Measurements from ENCODE around the gene NAALADL2. TPM values are rescaled to one million over a fixed set of nuclear protein-coding genes. Genes with fewer than 3 reads are reported as not detected.

The NAALADL2 gene
- total and polyA plus RNA-seq, 2 donors = 0.68 to 4.9 TPM

- 98% methylated on average over 3 of the region's 3 CpGs for WGBS
- H3K36me3 ChIP-seq (ENCODE audit: control insufficient read depth in 2 of 2, insufficient read depth in 2 of 2, low read length in 1 of 2) = no peaks in the 10 kb centered on the region
- DNase-seq (ENCODE audit: low read depth in 6 of 9, low spot score in 9 of 9) = no peak
- no peaks in the 10 kb centered on the region for H3K9me3 ChIP-seq (ENCODE audit: control insufficient read depth in 2 of 2, insufficient read depth in 1 of 2, low read length in 1 of 2)
- no peak overlapping the region for H3K27ac ChIP-seq (ENCODE audit: low read depth in 1 of 2, low read length in 1 of 2)
- no peaks in the 10 kb centered on the region for H3K4me1 ChIP-seq (ENCODE audit: control insufficient read depth in 2 of 2, insufficient read depth in 2 of 2, low read length in 2 of 2)
- H3K4me3 ChIP-seq (ENCODE audit: low read length in 2 of 2) = no peak overlapping the region
- H3K27me3 ChIP-seq (ENCODE audit: control insufficient read depth in 2 of 2, insufficient read depth in 1 of 2, low read length in 1 of 2) = no peaks in the 10 kb centered on the region
Observed at GRCh38 chr3:175088766-175089380, 229.7 kb downstream of the NAALADL2 start.

- H3K9me3 ChIP-seq (ENCODE audit: control insufficient read depth in 2 of 2, insufficient read depth in 1 of 2, low read length in 1 of 2) = no peaks in the 10 kb centered on the region
- H3K4me3 ChIP-seq (ENCODE audit: low read length in 2 of 2) = no peak overlapping the region
- no peaks in the 10 kb centered on the region for H3K4me1 ChIP-seq (ENCODE audit: control insufficient read depth in 2 of 2, insufficient read depth in 2 of 2, low read length in 2 of 2)
- 95% methylated on average over 7 of the region's 7 CpGs for WGBS
- no peak overlapping the region for H3K27ac ChIP-seq (ENCODE audit: low read depth in 1 of 2, low read length in 1 of 2)
- H3K27me3 ChIP-seq (ENCODE audit: control insufficient read depth in 2 of 2, insufficient read depth in 1 of 2, low read length in 1 of 2) = no peaks in the 10 kb centered on the region
- H3K36me3 ChIP-seq (ENCODE audit: control insufficient read depth in 2 of 2, insufficient read depth in 2 of 2, low read length in 1 of 2) = no peaks in the 10 kb centered on the region
- no peak for DNase-seq (ENCODE audit: low read depth in 6 of 9, low spot score in 9 of 9)
Observed at GRCh38 chr3:175091426-175092114, 232.4 kb downstream of the NAALADL2 start.

- no peaks in the 10 kb centered on the region for H3K9me3 ChIP-seq (ENCODE audit: control insufficient read depth in 2 of 2, insufficient read depth in 1 of 2, low read length in 1 of 2)
- H3K27me3 ChIP-seq (ENCODE audit: control insufficient read depth in 2 of 2, insufficient read depth in 1 of 2, low read length in 1 of 2) = no peaks in the 10 kb centered on the region
- H3K36me3 ChIP-seq (ENCODE audit: control insufficient read depth in 2 of 2, insufficient read depth in 2 of 2, low read length in 1 of 2) = no peaks in the 10 kb centered on the region
- 94% methylated on average over 3 of the region's 3 CpGs for WGBS
- no peaks in the 10 kb centered on the region for H3K4me1 ChIP-seq (ENCODE audit: control insufficient read depth in 2 of 2, insufficient read depth in 2 of 2, low read length in 2 of 2)
- no peak for DNase-seq (ENCODE audit: low read depth in 6 of 9, low spot score in 9 of 9)
- H3K27ac ChIP-seq (ENCODE audit: low read depth in 1 of 2, low read length in 1 of 2) = no peak overlapping the region
- no peak overlapping the region for H3K4me3 ChIP-seq (ENCODE audit: low read length in 2 of 2)
Observed at GRCh38 chr3:175093748-175094147, 234.6 kb downstream of the NAALADL2 start.

- Histone ChIP-seq H3K27ac (ENCODE audit: low read depth in 1 of 2, low read length in 1 of 2) (no peak overlapping the region), H3K36me3 (ENCODE audit: control insufficient read depth in 2 of 2, insufficient read depth in 2 of 2, low read length in 1 of 2) (no peaks in the 10 kb centered on the region), H3K9me3 (ENCODE audit: control insufficient read depth in 2 of 2, insufficient read depth in 1 of 2, low read length in 1 of 2) (no peaks in the 10 kb centered on the region), H3K4me1 (ENCODE audit: control insufficient read depth in 2 of 2, insufficient read depth in 2 of 2, low read length in 2 of 2) (no peaks in the 10 kb centered on the region), H3K4me3 (ENCODE audit: low read length in 2 of 2) (no peak overlapping the region), H3K27me3 (ENCODE audit: control insufficient read depth in 2 of 2, insufficient read depth in 1 of 2, low read length in 1 of 2) (no peaks in the 10 kb centered on the region)
- WGBS = 83% methylated on average over 2 of the region's 2 CpGs
- no peak for DNase-seq (ENCODE audit: low read depth in 6 of 9, low spot score in 9 of 9)
Observed at GRCh38 chr3:175094344-175094743, 235.2 kb downstream of the NAALADL2 start.

GRCh38 chr3:175098644-175099043 is 239.5 kb downstream of the NAALADL2 start:
- 98% methylated on average over 1 of the region's 1 CpG for WGBS
- no peaks in the 10 kb centered on the region for H3K4me1 ChIP-seq (ENCODE audit: control insufficient read depth in 2 of 2, insufficient read depth in 2 of 2, low read length in 2 of 2)
- H3K4me3 ChIP-seq (ENCODE audit: low read length in 2 of 2) = no peak overlapping the region
- no peak overlapping the region for H3K27ac ChIP-seq (ENCODE audit: low read depth in 1 of 2, low read length in 1 of 2)
- no peak for DNase-seq (ENCODE audit: low read depth in 6 of 9, low spot score in 9 of 9)
- H3K9me3 ChIP-seq (ENCODE audit: control insufficient read depth in 2 of 2, insufficient read depth in 1 of 2, low read length in 1 of 2) = no peaks in the 10 kb centered on the region
- no peaks in the 10 kb centered on the region for H3K36me3 ChIP-seq (ENCODE audit: control insufficient read depth in 2 of 2, insufficient read depth in 2 of 2, low read length in 1 of 2)
- no peaks in the 10 kb centered on the region for H3K27me3 ChIP-seq (ENCODE audit: control insufficient read depth in 2 of 2, insufficient read depth in 1 of 2, low read length in 1 of 2)

- H3K36me3 ChIP-seq (ENCODE audit: control insufficient read depth in 2 of 2, insufficient read depth in 2 of 2, low read length in 1 of 2) = no peaks in the 10 kb centered on the region
- H3K27me3 ChIP-seq (ENCODE audit: control insufficient read depth in 2 of 2, insufficient read depth in 1 of 2, low read length in 1 of 2) = no peaks in the 10 kb centered on the region
- no peak for DNase-seq (ENCODE audit: low read depth in 6 of 9, low spot score in 9 of 9)
- WGBS = 67% methylated on average over 1 of the region's 1 CpG
- no peaks in the 10 kb centered on the region for H3K9me3 ChIP-seq (ENCODE audit: control insufficient read depth in 2 of 2, insufficient read depth in 1 of 2, low read length in 1 of 2)
- no peaks in the 10 kb centered on the region for H3K4me1 ChIP-seq (ENCODE audit: control insufficient read depth in 2 of 2, insufficient read depth in 2 of 2, low read length in 2 of 2)
- no peak overlapping the region for H3K4me3 ChIP-seq (ENCODE audit: low read length in 2 of 2)
- H3K27ac ChIP-seq (ENCODE audit: low read depth in 1 of 2, low read length in 1 of 2) = no peak overlapping the region
Observed at GRCh38 chr3:175102161-175102560, 243.0 kb downstream of the NAALADL2 start.

- H3K27ac ChIP-seq (ENCODE audit: low read depth in 1 of 2, low read length in 1 of 2) = no peak overlapping the region
- H3K9me3 ChIP-seq (ENCODE audit: control insufficient read depth in 2 of 2, insufficient read depth in 1 of 2, low read length in 1 of 2) = no peaks in the 10 kb centered on the region
- H3K4me3 ChIP-seq (ENCODE audit: low read length in 2 of 2) = no peak overlapping the region
- no peaks in the 10 kb centered on the region for H3K27me3 ChIP-seq (ENCODE audit: control insufficient read depth in 2 of 2, insufficient read depth in 1 of 2, low read length in 1 of 2)
- no peaks in the 10 kb centered on the region for H3K4me1 ChIP-seq (ENCODE audit: control insufficient read depth in 2 of 2, insufficient read depth in 2 of 2, low read length in 2 of 2)
- no peaks in the 10 kb centered on the region for H3K36me3 ChIP-seq (ENCODE audit: control insufficient read depth in 2 of 2, insufficient read depth in 2 of 2, low read length in 1 of 2)
- no peak for DNase-seq (ENCODE audit: low read depth in 6 of 9, low spot score in 9 of 9)
Observed at GRCh38 chr3:175103298-175103697, 244.2 kb downstream of the NAALADL2 start.

GRCh38 chr3:175105066-175105465 is 245.9 kb downstream of the NAALADL2 start:
- Histone ChIP-seq H3K27ac (ENCODE audit: low read depth in 1 of 2, low read length in 1 of 2) (no peak overlapping the region), H3K4me3 (ENCODE audit: low read length in 2 of 2) (no peak overlapping the region), H3K9me3 (ENCODE audit: control insufficient read depth in 2 of 2, insufficient read depth in 1 of 2, low read length in 1 of 2) (no peaks in the 10 kb centered on the region), H3K36me3 (ENCODE audit: control insufficient read depth in 2 of 2, insufficient read depth in 2 of 2, low read length in 1 of 2) (no peaks in the 10 kb centered on the region), H3K4me1 (ENCODE audit: control insufficient read depth in 2 of 2, insufficient read depth in 2 of 2, low read length in 2 of 2) (no peaks in the 10 kb centered on the region), H3K27me3 (ENCODE audit: control insufficient read depth in 2 of 2, insufficient read depth in 1 of 2, low read length in 1 of 2) (no peaks in the 10 kb centered on the region)
- no peak for DNase-seq (ENCODE audit: low read depth in 6 of 9, low spot score in 9 of 9)

- H3K4me3 ChIP-seq (ENCODE audit: low read length in 2 of 2) = no peak overlapping the region
- no peaks in the 10 kb centered on the region for H3K27me3 ChIP-seq (ENCODE audit: control insufficient read depth in 2 of 2, insufficient read depth in 1 of 2, low read length in 1 of 2)
- 88% methylated on average over 2 of the region's 2 CpGs for WGBS
- no peaks in the 10 kb centered on the region for H3K9me3 ChIP-seq (ENCODE audit: control insufficient read depth in 2 of 2, insufficient read depth in 1 of 2, low read length in 1 of 2)
- DNase-seq (ENCODE audit: low read depth in 6 of 9, low spot score in 9 of 9) = no peak
- no peaks in the 10 kb centered on the region for H3K4me1 ChIP-seq (ENCODE audit: control insufficient read depth in 2 of 2, insufficient read depth in 2 of 2, low read length in 2 of 2)
- no peaks in the 10 kb centered on the region for H3K36me3 ChIP-seq (ENCODE audit: control insufficient read depth in 2 of 2, insufficient read depth in 2 of 2, low read length in 1 of 2)
- H3K27ac ChIP-seq (ENCODE audit: low read depth in 1 of 2, low read length in 1 of 2) = no peak overlapping the region
Observed at GRCh38 chr3:175107231-175107630, 248.1 kb downstream of the NAALADL2 start.

All from thymus (tissue), 11 donors.